Breast epithelium (tissue), 3 donors: ENCODE measurements around the gene AXIN2.
"Not testable (repeated sequence)": the region's sequence is repeated elsewhere in the genome, so short reads cannot be mapped to it uniquely, and the experiment has no call there.

Experiments used
- CTCF ChIP-seq, 3 donors: fragments of 450-650 bp; IDR thresholded peaks; one replicate each; pipeline ENCODE4 v1.5.1; 2016 to 2017; ENCODE audit warnings: antibody characterized with exemption in 3 of 3, mild to moderate bottlenecking in 3 of 3, moderate library complexity in 3 of 3
- POLR2AphosphoS5 ChIP-seq, 3 donors: sonication (generic); formaldehyde crosslinking; IDR thresholded peaks; one replicate each; pipeline ENCODE4 v1.6.1; 2017; ENCODE audit warnings: antibody characterized with exemption in 3 of 3

DNA sequence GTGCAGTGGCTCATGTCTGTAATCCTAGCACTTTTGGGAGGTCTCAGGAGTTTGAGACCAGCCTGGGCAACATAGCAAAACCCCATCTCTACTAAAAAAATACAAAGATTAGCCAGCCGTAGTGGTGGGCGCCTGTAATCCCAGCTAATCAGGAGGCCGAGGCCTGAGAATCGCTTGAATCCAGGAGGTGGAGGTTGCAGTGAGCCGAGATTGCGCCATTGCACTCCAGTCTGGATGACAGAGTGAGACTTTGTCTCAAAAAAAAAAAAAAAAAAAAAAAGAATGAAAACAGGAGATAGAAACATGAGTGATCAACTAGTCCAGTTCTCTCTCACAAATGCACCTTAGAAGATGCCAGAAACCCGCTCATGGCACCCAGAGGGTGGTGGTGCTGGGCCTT is 34.6 kb downstream of the AXIN2 start:
- not testable (repeated sequence) for TF ChIP-seq CTCF, POLR2AphosphoS5 (IDR thresholded peaks at IDR 0.05)
